Thymus (tissue), 11 donors: ENCODE data around the gene PIH1D1. TPM values are rescaled to one million over a fixed set of nuclear protein-coding genes. Genes with fewer than 3 reads are reported as not detected.

Experiments
- DNase-seq, 9 donors: peaks; one replicate each; pipeline ENCODE4 v3.0.0-alpha.2; 2013; ENCODE audit warnings: low spot score in 9 of 9, low read depth in 6 of 9, missing footprints in 1 of 9
- H3K27ac ChIP-seq, 2 donors: one replicate each; pipeline ENCODE4 v1.5.1; 2013; ENCODE audit warnings: control low read depth in 1 of 2, low read depth in 1 of 2, low read length in 1 of 2, mild to moderate bottlenecking in 1 of 2, moderate library complexity in 1 of 2
- H3K27me3 ChIP-seq, 2 donors: one replicate each; pipeline ENCODE4 v1.5.1; 2013; ENCODE audit warnings: low read length in 1 of 2; ENCODE audit not compliant: control insufficient read depth in 2 of 2, insufficient read depth in 1 of 2
- H3K36me3 ChIP-seq, 2 donors: one replicate each; pipeline ENCODE4 v1.5.1; 2013; ENCODE audit warnings: low read length in 1 of 2, mild to moderate bottlenecking in 1 of 2, moderate library complexity in 1 of 2; ENCODE audit not compliant: control insufficient read depth in 2 of 2, insufficient read depth in 2 of 2
- H3K4me1 ChIP-seq, 2 donors: one replicate each; pipeline ENCODE4 v1.5.1; 2013; ENCODE audit warnings: low read length in 2 of 2; ENCODE audit not compliant: control insufficient read depth in 2 of 2, insufficient read depth in 2 of 2
- H3K4me3 ChIP-seq, 2 donors: one replicate each; pipeline ENCODE4 v1.5.1; 2013; ENCODE audit warnings: low read length in 2 of 2, control low read depth in 1 of 2, mild to moderate bottlenecking in 1 of 2
- H3K9me3 ChIP-seq, 2 donors: one replicate each; pipeline ENCODE4 v1.5.1; 2013; ENCODE audit warnings: low read length in 1 of 2, mild to moderate bottlenecking in 1 of 2; ENCODE audit not compliant: control insufficient read depth in 2 of 2, insufficient read depth in 1 of 2
- WGBS: extraction: QIAGEN DNeasy Blood & Tissue Kit; methylation state at CpG from one replicate; pipeline ENCODE4 v1.1.7; 2013; 5-methylcytosine and 5-hydroxymethylcytosine counted together
- polyA plus RNA-seq: library from polyadenylated mRNA; stranded (reverse); fragments of 200-250 nt; gene quantifications from one replicate; pipeline ENCODE4 v1.2.3, GENCODE V29; 2013
- total RNA-seq: library from RNA; stranded (reverse); fragments of 120-200 nt; gene quantifications from one replicate; pipeline ENCODE4 v1.2.4, GENCODE V29; 2013
- donor health status: healthy.

PIH1D1 gene
- total and polyA plus RNA-seq, 2 donors, result 99.1 to 130 TPM

GRCh38 chr19:49415102-49415809 is 36.4 kb downstream of the PIH1D1 start:
- WGBS, result 94% methylated on average over 15 of the region's 15 CpGs
- no peak for DNase-seq
- Histone ChIP-seq H3K4me1 (peaks cover 0 to 20% of the 10 kb centered on the region in 2 donors), H3K9me3 (no peaks in the 10 kb centered on the region), H3K27me3 (peaks cover 6 to 37% of the 10 kb centered on the region in 2 donors), H3K27ac (no peak overlapping the region), H3K4me3 (no peak overlapping the region), H3K36me3 (no peaks in the 10 kb centered on the region)

GRCh38 chr19:49414256-49414655 is 37.4 kb downstream of the PIH1D1 start:
- Histone ChIP-seq H3K9me3 (no peaks in the 10 kb centered on the region), H3K36me3 (no peaks in the 10 kb centered on the region), H3K27me3 (peaks cover 0 to 27% of the 10 kb centered on the region in 2 donors), H3K4me3 (no peak overlapping the region), H3K4me1 (peaks cover 7 to 28% of the 10 kb centered on the region in 2 donors), H3K27ac (no peak overlapping the region)
- no peak for DNase-seq
- 90% methylated on average over 3 of the region's 3 CpGs for WGBS

GRCh38 chr19:49413348-49413747 is 38.3 kb downstream of the PIH1D1 start:
- WGBS, result 82% methylated on average over 9 of the region's 9 CpGs

GRCh38 chr19:49411681-49412326 is 39.8 kb downstream of the PIH1D1 start:
- Histone ChIP-seq H3K27ac (no peak overlapping the region), H3K4me3 (no peak overlapping the region), H3K4me1 (peaks cover 9 to 35% of the 10 kb centered on the region in 2 donors), H3K9me3 (peaks cover 0 to 7% of the 10 kb centered on the region in 2 donors), H3K36me3 (no peaks in the 10 kb centered on the region), H3K27me3 (peaks cover 0 to 4% of the 10 kb centered on the region in 2 donors)
- no peak for DNase-seq
- 94% methylated on average over 3 of the region's 3 CpGs for WGBS

More at GRCh38 chr19:49413348-49413747, 38.3 kb downstream of the PIH1D1 start:
- peaks cover 9 to 35% of the 10 kb centered on the region in 2 donors for H3K4me1 ChIP-seq
- no peak for DNase-seq
- H3K9me3 ChIP-seq, result peaks cover 0 to 7% of the 10 kb centered on the region in 2 donors
- no peaks in the 10 kb centered on the region for H3K36me3 ChIP-seq
- no peak overlapping the region for H3K27ac ChIP-seq
- peaks cover 0 to 18% of the 10 kb centered on the region in 2 donors for H3K27me3 ChIP-seq
- no peak overlapping the region for H3K4me3 ChIP-seq

GRCh38 chr19:49409441-49410029 is 42.1 kb downstream of the PIH1D1 start:
- peak in 1 of 9 donors; percentile 58 for DNase-seq
- H3K36me3 ChIP-seq, result no peaks in the 10 kb centered on the region
- no peak overlapping the region for H3K4me3 ChIP-seq
- H3K9me3 ChIP-seq, result peaks cover 0 to 7% of the 10 kb centered on the region in 2 donors
- WGBS, result 48% methylated on average over 5 of the region's 5 CpGs
- H3K27ac ChIP-seq, result peak overlapping the region in 1 of 2 donors; percentile 47
- peaks cover 9 to 29% of the 10 kb centered on the region in 2 donors for H3K4me1 ChIP-seq
- peaks cover 0 to 2% of the 10 kb centered on the region in 2 donors for H3K27me3 ChIP-seq

GRCh38 chr19:49408816-49409440 is 42.7 kb downstream of the PIH1D1 start:
- Histone ChIP-seq H3K27ac (no peak overlapping the region), H3K27me3 (peaks cover 0 to 2% of the 10 kb centered on the region in 2 donors), H3K9me3 (peaks cover 0 to 7% of the 10 kb centered on the region in 2 donors), H3K4me1 (peaks cover 9 to 34% of the 10 kb centered on the region in 2 donors), H3K36me3 (no peaks in the 10 kb centered on the region), H3K4me3 (no peak overlapping the region)
- WGBS, result 88% methylated on average over 8 of the region's 8 CpGs
- no peak for DNase-seq

- H3K4me1 ChIP-seq, result peaks cover 9 to 43% of the 10 kb centered on the region in 2 donors
- H3K27me3 ChIP-seq, result peaks cover 0 to 2% of the 10 kb centered on the region in 2 donors
- 95% methylated on average over 16 of the region's 16 CpGs for WGBS
- no peak for DNase-seq
- no peaks in the 10 kb centered on the region for H3K36me3 ChIP-seq
- H3K27ac ChIP-seq, result no peak overlapping the region
- peaks cover 0 to 7% of the 10 kb centered on the region in 2 donors for H3K9me3 ChIP-seq
- H3K4me3 ChIP-seq, result no peak overlapping the region
These were observed 44.1 kb downstream of the PIH1D1 start for GRCh38 chr19:49407482-49408015.

GRCh38 chr19:49407079-49407478 is 44.5 kb downstream of the PIH1D1 start:
- no peak overlapping the region for H3K27ac ChIP-seq
- no peak for DNase-seq
- H3K4me3 ChIP-seq, result no peak overlapping the region
- 88% methylated on average over 7 of the region's 7 CpGs for WGBS
- no peaks in the 10 kb centered on the region for H3K36me3 ChIP-seq
- H3K4me1 ChIP-seq, result peaks cover 9 to 43% of the 10 kb centered on the region in 2 donors
- peaks cover 0 to 7% of the 10 kb centered on the region in 2 donors for H3K9me3 ChIP-seq
- H3K27me3 ChIP-seq, result peaks cover 0 to 2% of the 10 kb centered on the region in 2 donors
